Spleen (tissue), 11 donors: ENCODE data around the gene PTBP1. TPM values are rescaled to one million over a fixed set of nuclear protein-coding genes. Genes with fewer than 3 reads are reported as not detected.
A peak's percentile ranks its signal among the peaks of the same experiment; 100 is the strongest.

Experiments used
- DNase-seq: peaks from one replicate; pipeline ENCODE4 v3.0.0-alpha.2; 2020
- H3K27ac ChIP-seq, 8 donors: fragments of 200-600 bp; sonication (generic) in 7 of 8; 1 replicate in 4 of 8; 2 replicates in 4 of 8; pipeline versions ENCODE4 v1.5.0 to v1.8.0; 2016 to 2021; ENCODE audit warnings: inconsistent platforms in 4 of 8, mild to moderate bottlenecking in 4 of 8, moderate library complexity in 1 of 8
- H3K27me3 ChIP-seq, 7 donors: fragments of 200-600 bp; sonication (generic) in 6 of 7; replicated peaks in 1 of 7; 1 replicate in 4 of 7; 2 replicates in 3 of 7; pipeline versions ENCODE4 v1.5.0 to v1.8.0; 2016 to 2021; ENCODE audit warnings: inconsistent platforms in 3 of 7, mild to moderate bottlenecking in 1 of 7
- H3K36me3 ChIP-seq, 6 donors: fragments of 200-600 bp; sonication (generic) in 5 of 6; 1 replicate in 4 of 6; 2 replicates in 2 of 6; pipeline versions ENCODE4 v1.5.0 to v1.8.0; 2016 to 2021; ENCODE audit warnings: inconsistent platforms in 2 of 6
- H3K4me1 ChIP-seq, 6 donors: fragments of 200-600 bp; sonication (generic) in 5 of 6; 1 replicate in 3 of 6; 2 replicates in 3 of 6; pipeline versions ENCODE4 v1.5.0 to v1.8.0; 2016 to 2021; ENCODE audit warnings: inconsistent platforms in 3 of 6
- H3K4me3 ChIP-seq, 8 donors: fragments of 200-600 bp; sonication (generic) in 7 of 8; 1 replicate in 4 of 8; 2 replicates in 4 of 8; pipeline versions ENCODE4 v1.5.0 to v1.8.0; 2016 to 2021; ENCODE audit warnings: inconsistent platforms in 4 of 8, mild to moderate bottlenecking in 4 of 8, moderate library complexity in 2 of 8
- H3K9me3 ChIP-seq, 8 donors: fragments of 200-600 bp; sonication (generic) in 7 of 8; 1 replicate in 4 of 8; 2 replicates in 4 of 8; pipeline versions ENCODE4 v1.5.0 to v1.8.0; 2016 to 2021; ENCODE audit warnings: inconsistent platforms in 4 of 8
- CTCF ChIP-seq, 11 experiments: fragments of 200-600 bp in 7 of 11; fragments of 450-650 bp in 4 of 11; sonication (generic) in 4 of 11; IDR thresholded peaks in 8 of 11; conservative IDR thresholded peaks in 3 of 11; 1 replicate in 7 of 11; 2 replicates in 4 of 11; pipeline versions ENCODE4 v1.4.0 to v1.8.0; 2016 to 2021; ENCODE audit warnings: antibody characterized with exemption in 11 of 11, inconsistent platforms in 4 of 11, mild to moderate bottlenecking in 1 of 11
- POLR2A ChIP-seq, 3 donors: fragments of 450-650 bp; IDR thresholded peaks; one replicate each; pipeline ENCODE4 v1.5.1; 2017; ENCODE audit warnings: antibody characterized with exemption in 3 of 3, mild to moderate bottlenecking in 1 of 3
- POLR2AphosphoS5 ChIP-seq, 3 donors: sonication (generic); formaldehyde crosslinking; IDR thresholded peaks; one replicate each; pipeline ENCODE4 v1.5.1; 2017; ENCODE audit warnings: antibody characterized with exemption in 3 of 3
- WGBS, 5 donors: extraction: QIAGEN DNeasy Blood & Tissue Kit in 3 of 5; methylation state at CpG; one replicate each; pipeline versions ENCODE4 v1.1.5 to v1.1.7; 2013 to 2018; 5-methylcytosine and 5-hydroxymethylcytosine counted together
- intact Hi-C: fragments of 100-400 bp; cut with DNase I; formaldehyde crosslinking; loops from one replicate; pipeline ENCODE4 v1.15.0; 2023; ENCODE audit warnings: low total_unique reads
- polyA plus RNA-seq, 3 donors: library from polyadenylated mRNA; stranded (reverse); fragments of 200-250 nt; gene quantifications; one replicate each; pipeline ENCODE4 v1.2.1, GENCODE V29; 2013
- total RNA-seq, 7 donors: library from RNA; depleted of rRNA in 3 of 7; stranded (reverse); fragments of >200 nt in 3 of 7; fragmentation: NEBNext Ultra II Directional in 4 of 7; extraction: Animal tissue kit (Norgen Biotek cat#: 25700) in 4 of 7; gene quantifications; one replicate each; pipeline versions ENCODE4 v1.1.0 to v1.2.1, GENCODE V29; 2016 to 2021
- donor health status: healthy with polysubstance abuse.
- donor health status: DM: no; HTN: no; CAD: no; lungs with moderate emphysema.
- donor health status: DM: no; HTN: no; CAD: no.
- donor health status: Bipolar disorder and iron deficiency.
- donor health status: healthy.
- donor health status: DM: no; HTN: no; CAD: no.
- donor health status: DM: yes; HTN: yes; CAD: no.

Gene PTBP1
- total and polyA plus RNA-seq, 10 donors, result 89.9 to 305 (median 176) TPM

DNA sequence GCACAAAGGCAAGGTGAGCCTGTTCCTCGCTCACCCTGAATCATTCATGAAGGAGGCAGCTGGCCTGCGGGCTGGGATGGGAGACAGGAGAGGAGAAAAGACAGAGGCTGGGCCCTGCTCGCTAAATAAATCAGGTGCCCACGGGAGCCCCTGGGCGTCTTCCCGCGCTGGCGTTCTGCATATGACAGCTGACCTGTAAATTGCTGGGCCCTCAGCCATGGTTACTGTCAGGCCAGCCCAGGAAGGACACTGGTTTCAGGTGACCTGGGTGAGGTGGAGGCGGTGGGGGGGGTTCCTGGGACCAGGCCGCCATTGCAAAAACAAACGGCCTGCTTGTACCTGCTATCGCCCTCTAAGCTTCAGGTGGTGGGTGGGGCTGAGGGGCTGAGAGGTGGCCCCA is 3.4 kb upstream of the PTBP1 start:
- Histone ChIP-seq H3K27me3 (no peaks in the 10 kb centered on the region), H3K4me3 (no peak overlapping the region), H3K36me3 (no peaks in the 10 kb centered on the region), H3K9me3 (no peaks in the 10 kb centered on the region), H3K27ac (no peak overlapping the region), H3K4me1 (peaks cover 16 to 67% (median 41%) of the 10 kb centered on the region in 6 donors)
- WGBS, 5 donors, result 93 to 98% (median 94%) methylated on average over 12 of the region's 12 CpGs
- no peak for TF ChIP-seq POLR2AphosphoS5 (IDR thresholded peaks at IDR 0.05)
- intact Hi-C loops, result no loop called here
- DNase-seq, result no peak

DNA sequence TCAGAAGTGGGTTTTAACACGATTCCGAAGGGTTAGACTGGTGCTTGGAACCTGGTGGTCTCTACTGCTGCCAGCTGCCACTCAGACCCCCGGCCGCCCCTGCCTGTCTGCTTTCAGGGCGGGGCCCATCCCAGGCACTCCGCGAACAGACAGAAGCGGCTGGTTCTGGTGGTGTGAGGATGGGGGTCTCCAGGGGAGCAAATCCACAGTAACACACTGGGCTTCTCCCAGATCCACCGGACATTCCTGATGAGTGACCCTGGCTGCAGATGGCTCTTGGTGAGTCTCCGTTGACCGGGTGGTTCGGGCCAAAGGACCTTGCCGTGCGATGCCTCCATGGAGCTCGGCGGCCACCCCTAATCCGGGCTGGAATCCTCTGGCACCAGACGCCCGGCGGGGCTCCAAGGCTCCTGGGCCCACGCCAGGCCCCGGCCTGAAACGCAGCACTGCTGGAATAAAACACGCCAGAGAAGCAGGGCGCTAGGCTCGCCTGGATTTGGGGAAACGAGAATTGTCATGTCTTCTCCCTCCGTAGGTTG is 2.1 kb upstream of the PTBP1 start:
- intact Hi-C loops, result no loop called here
- 87 to 94% (median 88%) methylated on average over 16 to 28 of the region's 28 CpGs for WGBS, 5 donors
- DNase-seq, result no peak

GRCh38 chr19:795691-796581 is 1.3 kb upstream of the PTBP1 start:
- Histone ChIP-seq H3K9me3 (no peaks in the 10 kb centered on the region), H3K4me3 (peak overlapping the region; percentile 55 to 96 (median 76)), H3K27ac (peak overlapping the region; percentile 38 to 100 (median 88)), H3K27me3 (no peaks in the 10 kb centered on the region), H3K4me1 (peaks cover 31 to 67% (median 47%) of the 10 kb centered on the region in 6 donors), H3K36me3 (peaks cover 0 to 19% (median 2%) of the 10 kb centered on the region in 6 donors)
- WGBS, 5 donors, result 83 to 92% (median 86%) methylated on average over 16 to 39 of the region's 39 CpGs
- intact Hi-C loops, result no loop called here
- DNase-seq, result peak; percentile 89
- no peak for TF ChIP-seq POLR2AphosphoS5 (IDR thresholded peaks at IDR 0.05)
- TF ChIP-seq CTCF (IDR thresholded peaks at IDR 0.05 in 8 of 11, conservative IDR thresholded peaks at IDR 0.05 in 3 of 11), result no peak
- TF ChIP-seq POLR2A (IDR thresholded peaks at IDR 0.05), result no peak

More for the DNA sequence above, 2.1 kb upstream of the PTBP1 start:
- Histone ChIP-seq H3K36me3 (peaks cover 0 to 11% (median 2%) of the 10 kb centered on the region in 6 donors), H3K9me3 (no peaks in the 10 kb centered on the region), H3K4me1 (peaks cover 23 to 67% (median 42%) of the 10 kb centered on the region in 6 donors), H3K27ac (no peak overlapping the region), H3K4me3 (no peak overlapping the region), H3K27me3 (no peaks in the 10 kb centered on the region)
- peak in 1 of 3 donors; percentile 25 for TF ChIP-seq POLR2AphosphoS5 (IDR thresholded peaks at IDR 0.05)
- TF ChIP-seq POLR2A (IDR thresholded peaks at IDR 0.05), result no peak
- TF ChIP-seq CTCF (IDR thresholded peaks at IDR 0.05 in 8 of 11, conservative IDR thresholded peaks at IDR 0.05 in 3 of 11), result no peak

DNA sequence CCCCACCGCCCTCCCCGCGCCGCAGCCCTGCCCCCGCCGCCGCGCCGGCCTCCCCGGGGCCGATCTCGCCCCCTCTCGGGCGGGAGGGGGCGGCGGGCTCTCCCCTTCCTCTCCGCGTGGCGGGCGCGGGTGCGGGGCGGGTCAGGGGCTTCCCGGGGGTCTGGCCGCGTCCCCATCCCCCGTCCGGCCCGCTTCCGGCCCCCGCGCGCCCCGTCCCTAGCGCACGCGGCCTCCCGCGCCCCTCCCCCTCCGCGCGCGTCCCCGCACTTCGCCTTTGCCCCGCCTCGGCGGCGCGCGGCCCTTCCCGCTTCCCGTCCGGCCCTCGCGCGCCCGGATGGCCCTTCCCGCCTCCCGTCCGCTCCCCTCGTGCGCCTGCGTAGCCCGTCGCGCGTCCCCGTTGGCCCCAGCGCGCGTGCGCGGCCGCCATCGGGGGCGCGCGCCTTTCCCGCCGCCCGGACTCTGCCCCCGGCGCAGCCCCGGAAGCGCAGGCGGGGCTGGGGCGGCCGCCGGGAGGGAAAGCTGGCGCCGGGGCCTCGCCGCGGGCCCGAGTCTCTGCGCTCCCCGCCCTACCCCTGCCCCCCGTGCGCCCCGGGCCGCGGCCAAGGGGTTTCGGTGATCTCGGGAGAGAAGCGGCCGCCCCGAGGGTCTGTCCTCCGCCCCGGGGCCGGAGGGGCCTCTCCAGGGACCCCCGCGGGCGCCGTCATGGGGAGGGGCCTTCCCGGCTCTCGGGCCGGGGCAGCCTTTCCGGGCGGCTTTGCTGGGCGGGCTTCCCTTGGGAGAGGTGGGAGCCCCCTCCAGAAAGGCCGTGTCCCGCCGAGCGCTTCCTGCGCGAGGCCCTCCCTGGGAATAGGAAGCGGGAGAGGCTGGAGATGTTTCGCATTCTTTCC is 519 bp downstream of the PTBP1 start:
- H3K27ac ChIP-seq, result peak overlapping the region; percentile 93 to 100 (median 99)
- H3K36me3 ChIP-seq, result peaks cover 0 to 37% (median 4%) of the 10 kb centered on the region in 6 donors
- TF ChIP-seq POLR2A (IDR thresholded peaks at IDR 0.05), result peak in 1 of 3 donors; percentile 84
- TF ChIP-seq CTCF (IDR thresholded peaks at IDR 0.05 in 8 of 11, conservative IDR thresholded peaks at IDR 0.05 in 3 of 11), result peak in 1 of 11 experiments; percentile 1
- peak in 2 of 3 donors; percentile 76 to 84 for TF ChIP-seq POLR2AphosphoS5 (IDR thresholded peaks at IDR 0.05)
- H3K4me1 ChIP-seq, result peaks cover 42 to 68% (median 57%) of the 10 kb centered on the region in 6 donors
- DNase-seq, result peak; percentile 96
- WGBS, 5 donors, result 0 to 1% (median 1%) methylated on average over 24 to 129 of the region's 129 CpGs
- H3K4me3 ChIP-seq, result peak overlapping the region; percentile 80 to 99 (median 91)
- no peaks in the 10 kb centered on the region for H3K9me3 ChIP-seq
- H3K27me3 ChIP-seq, result no peaks in the 10 kb centered on the region
- intact Hi-C loops, result no loop called here
